Measurements from ENCODE around the gene AIF1. TPM values are rescaled to one million over a fixed set of nuclear protein-coding genes. Genes with fewer than 3 reads are reported as not detected.
A peak's percentile ranks its signal among the peaks of the same experiment; 100 is the strongest.

Gene AIF1
- not detected in 2 replicates for polyA plus RNA-seq (2013)

- WGBS (ENCODE audit: extremely low coverage, insufficient coverage, insufficient read length): no CpG with 5 or more reads among the region's 6 CpGs
- Histone ChIP-seq H3K79me1 (ENCODE audit: low read length) (peaks cover under 1% of the 10 kb centered on the region), H3K79me2 (ENCODE audit: control insufficient read depth, insufficient read depth, low read length, poor library complexity) (no peaks in the 10 kb centered on the region), H3K9ac (ENCODE audit: low read length) (no peak within 1 kb of the TSS), H2BK5ac (ENCODE audit: low read depth, low read length, poor library complexity) (no peak within 1 kb of the TSS), H4K8ac (ENCODE audit: low read depth, low read length) (no peak within 1 kb of the TSS), H2BK12ac (ENCODE audit: low read length) (no peak within 1 kb of the TSS), H2BK120ac (ENCODE audit: insufficient read depth, low read length, poor library complexity) (no peak within 1 kb of the TSS), H2AK5ac (ENCODE audit: low read length) (no peak within 1 kb of the TSS), H3K36me3 (ENCODE audit: control insufficient read depth in 1 of 2, insufficient read depth in 2 of 2, low read length in 2 of 2) (no peaks in the 10 kb centered on the region), H3K23ac (ENCODE audit: low read length) (no peak within 1 kb of the TSS), H3K4me3 (ENCODE audit: low read depth, low read length) (peak within 1 kb of the TSS; percentile 51), H3K27ac (ENCODE audit: low read depth, low read length) (no peak within 1 kb of the TSS), H3K4me1 (ENCODE audit: control insufficient read depth in 1 of 2, insufficient read depth in 2 of 2, low read length in 2 of 2) (no peaks in the 10 kb centered on the region), H3K14ac (ENCODE audit: low read length) (no peak within 1 kb of the TSS), H2AFZ (ENCODE audit: insufficient read depth, low read length, poor library complexity) (no peak within 1 kb of the TSS), H4K91ac (ENCODE audit: low read depth, low read length) (no peak within 1 kb of the TSS), H3K27me3 (ENCODE audit: insufficient read depth, low read length) (no peaks in the 10 kb centered on the region), H3K4me2 (ENCODE audit: low read length) (no peak within 1 kb of the TSS), H3K4ac (ENCODE audit: low read depth, low read length) (no peak within 1 kb of the TSS), H3K9me3 (ENCODE audit: insufficient read depth, low read depth, low read length) (no peaks in the 10 kb centered on the region), H3K18ac (ENCODE audit: low read length) (no peak within 1 kb of the TSS), H4K12ac (ENCODE audit: low read depth, low read length) (no peak within 1 kb of the TSS)
- DNase-seq: no peak
Observed at GRCh38 chr6:31614684-31615578, at the start of gene AIF1. Gene AIF1 (plus strand): TSS chr6:31615234. CDS start chr6:31615330, 96 bp downstream.

- Histone ChIP-seq H3K23ac (ENCODE audit: low read length) (no peak overlapping the region), H3K9me3 (ENCODE audit: insufficient read depth, low read depth, low read length) (no peaks in the 10 kb centered on the region), H3K79me2 (ENCODE audit: control insufficient read depth, insufficient read depth, low read length, poor library complexity) (no peaks in the 10 kb centered on the region), H3K9ac (ENCODE audit: low read length) (no peak overlapping the region), H3K36me3 (ENCODE audit: control insufficient read depth in 1 of 2, insufficient read depth in 2 of 2, low read length in 2 of 2) (no peaks in the 10 kb centered on the region), H3K18ac (ENCODE audit: low read length) (no peak overlapping the region), H3K4me3 (ENCODE audit: low read depth, low read length) (no peak overlapping the region), H2AFZ (ENCODE audit: insufficient read depth, low read length, poor library complexity) (no peak overlapping the region), H4K8ac (ENCODE audit: low read depth, low read length) (no peak overlapping the region), H2BK120ac (ENCODE audit: insufficient read depth, low read length, poor library complexity) (no peak overlapping the region), H4K91ac (ENCODE audit: low read depth, low read length) (no peak overlapping the region), H2BK12ac (ENCODE audit: low read length) (no peak overlapping the region), H3K14ac (ENCODE audit: low read length) (no peak overlapping the region), H3K4ac (ENCODE audit: low read depth, low read length) (no peak overlapping the region), H3K4me1 (ENCODE audit: control insufficient read depth in 1 of 2, insufficient read depth in 2 of 2, low read length in 2 of 2) (peaks cover 3 to 6% of the 10 kb centered on the region in 2 experiments), H4K12ac (ENCODE audit: low read depth, low read length) (no peak overlapping the region), H3K27ac (ENCODE audit: low read depth, low read length) (no peak overlapping the region), H2AK5ac (ENCODE audit: low read length) (no peak overlapping the region), H3K79me1 (ENCODE audit: low read length) (peaks cover 3% of the 10 kb centered on the region), H3K4me2 (ENCODE audit: low read length) (no peak overlapping the region), H3K27me3 (ENCODE audit: insufficient read depth, low read length) (no peaks in the 10 kb centered on the region), H2BK5ac (ENCODE audit: low read depth, low read length, poor library complexity) (no peak overlapping the region)
- no peak for DNase-seq
- no CpG with 5 or more reads among the region's 9 CpGs for WGBS (ENCODE audit: extremely low coverage, insufficient coverage, insufficient read length)
Observed at GRCh38 chr6:31567531-31568370, 47.3 kb upstream of the AIF1 start.

GRCh38 chr6:31568537-31568961 lies 46.5 kb upstream of the AIF1 start:
- Histone ChIP-seq H3K36me3 (ENCODE audit: control insufficient read depth in 1 of 2, insufficient read depth in 2 of 2, low read length in 2 of 2) (no peaks in the 10 kb centered on the region), H2AFZ (ENCODE audit: insufficient read depth, low read length, poor library complexity) (no peak overlapping the region), H3K4ac (ENCODE audit: low read depth, low read length) (no peak overlapping the region), H3K9ac (ENCODE audit: low read length) (no peak overlapping the region), H3K27me3 (ENCODE audit: insufficient read depth, low read length) (no peaks in the 10 kb centered on the region), H3K4me3 (ENCODE audit: low read depth, low read length) (no peak overlapping the region), H3K4me2 (ENCODE audit: low read length) (no peak overlapping the region), H2BK120ac (ENCODE audit: insufficient read depth, low read length, poor library complexity) (no peak overlapping the region), H2BK5ac (ENCODE audit: low read depth, low read length, poor library complexity) (no peak overlapping the region), H3K4me1 (ENCODE audit: control insufficient read depth in 1 of 2, insufficient read depth in 2 of 2, low read length in 2 of 2) (peaks cover 8 to 9% of the 10 kb centered on the region in 2 experiments), H4K91ac (ENCODE audit: low read depth, low read length) (no peak overlapping the region), H3K9me3 (ENCODE audit: insufficient read depth, low read depth, low read length) (no peaks in the 10 kb centered on the region), H3K14ac (ENCODE audit: low read length) (no peak overlapping the region), H3K23ac (ENCODE audit: low read length) (no peak overlapping the region), H2BK12ac (ENCODE audit: low read length) (peak overlapping the region; percentile 72), H3K79me1 (ENCODE audit: low read length) (peaks cover 6% of the 10 kb centered on the region), H4K12ac (ENCODE audit: low read depth, low read length) (no peak overlapping the region), H3K18ac (ENCODE audit: low read length) (no peak overlapping the region), H3K79me2 (ENCODE audit: control insufficient read depth, insufficient read depth, low read length, poor library complexity) (no peaks in the 10 kb centered on the region), H3K27ac (ENCODE audit: low read depth, low read length) (no peak overlapping the region), H4K8ac (ENCODE audit: low read depth, low read length) (no peak overlapping the region), H2AK5ac (ENCODE audit: low read length) (peak overlapping the region; percentile 84)
- DNase-seq: peak; percentile 31 to 44
- no CpG with 5 or more reads among the region's 3 CpGs for WGBS (ENCODE audit: extremely low coverage, insufficient coverage, insufficient read length)

- no peak overlapping the region for H3K9ac ChIP-seq (ENCODE audit: low read length)
- H3K23ac ChIP-seq (ENCODE audit: low read length): no peak overlapping the region
- no peaks in the 10 kb centered on the region for H3K27me3 ChIP-seq (ENCODE audit: insufficient read depth, low read length)
- peaks cover 15% of the 10 kb centered on the region for H3K79me1 ChIP-seq (ENCODE audit: low read length)
- H3K4me2 ChIP-seq (ENCODE audit: low read length): no peak overlapping the region
- H2BK120ac ChIP-seq (ENCODE audit: insufficient read depth, low read length, poor library complexity): no peak overlapping the region
- H3K9me3 ChIP-seq (ENCODE audit: insufficient read depth, low read depth, low read length): no peaks in the 10 kb centered on the region
- H4K12ac ChIP-seq (ENCODE audit: low read depth, low read length): no peak overlapping the region
- H2BK12ac ChIP-seq (ENCODE audit: low read length): no peak overlapping the region
- no peaks in the 10 kb centered on the region for H3K36me3 ChIP-seq (ENCODE audit: control insufficient read depth in 1 of 2, insufficient read depth in 2 of 2, low read length in 2 of 2)
- no CpG with 5 or more reads among the region's 1 CpG for WGBS (ENCODE audit: extremely low coverage, insufficient coverage, insufficient read length)
- H3K27ac ChIP-seq (ENCODE audit: low read depth, low read length): no peak overlapping the region
- no peaks in the 10 kb centered on the region for H3K79me2 ChIP-seq (ENCODE audit: control insufficient read depth, insufficient read depth, low read length, poor library complexity)
- H2AFZ ChIP-seq (ENCODE audit: insufficient read depth, low read length, poor library complexity): no peak overlapping the region
- peaks cover 21 to 22% of the 10 kb centered on the region in 2 experiments for H3K4me1 ChIP-seq (ENCODE audit: control insufficient read depth in 1 of 2, insufficient read depth in 2 of 2, low read length in 2 of 2)
- H3K14ac ChIP-seq (ENCODE audit: low read length): no peak overlapping the region
- H4K91ac ChIP-seq (ENCODE audit: low read depth, low read length): no peak overlapping the region
- H4K8ac ChIP-seq (ENCODE audit: low read depth, low read length): no peak overlapping the region
- no peak overlapping the region for H2BK5ac ChIP-seq (ENCODE audit: low read depth, low read length, poor library complexity)
- DNase-seq: no peak
- H3K4me3 ChIP-seq (ENCODE audit: low read depth, low read length): no peak overlapping the region
- H3K18ac ChIP-seq (ENCODE audit: low read length): no peak overlapping the region
- H3K4ac ChIP-seq (ENCODE audit: low read depth, low read length): no peak overlapping the region
- no peak overlapping the region for H2AK5ac ChIP-seq (ENCODE audit: low read length)
Observed at GRCh38 chr6:31569861-31570536, 45.0 kb upstream of the AIF1 start.
